Bronchial epithelial cell (primary cell): Measurements from ENCODE around the gene NUDT3. TPM values are rescaled to one million over a fixed set of nuclear protein-coding genes. Genes with fewer than 3 reads are reported as not detected.

Experiments
- DNase-seq: peaks from one replicate; pipeline ENCODE4 v3.0.0-alpha.2; 2010; ENCODE audit warnings: low read depth
- FAIRE-seq: peaks from 2 replicates; lab custom pipeline; 2011; peaks lifted over from hg19 to GRCh38; lab: Jason Lieb, UNC
- H3K27me3 ChIP-seq: 2 replicates; pipeline ENCODE4 v1.5.1; 2011; ENCODE audit warnings: low read length; ENCODE audit not compliant: control insufficient read depth, insufficient read depth
- H3K36me3 ChIP-seq: 2 replicates; pipeline ENCODE4 v1.5.1; 2011; ENCODE audit warnings: low read length; ENCODE audit not compliant: control insufficient read depth, insufficient read depth
- H3K4me3 ChIP-seq: 2 replicates; pipeline ENCODE4 v1.5.1; 2011; ENCODE audit warnings: mild to moderate bottlenecking, low read depth, low read length, control low read depth
- CTCF ChIP-seq: IDR thresholded peaks from 2 replicates; pipeline ENCODE4 v1.5.1; 2011; ENCODE audit warnings: mild to moderate bottlenecking, moderate library complexity, low read length, control low read depth, inconsistent platforms; ENCODE audit not compliant: insufficient read depth, severe bottlenecking
- total RNA-seq: library from RNA; depleted of rRNA; stranded (reverse); fragments of >200 nt; gene quantifications from 2 replicates; pipeline ENCODE4 v1.2.1, GENCODE V29; 2014

The NUDT3 gene
- total RNA-seq, 1 donor from 2014 or later, result 15.8 TPM

GRCh38 chr6:34240329-34241248 lies 151.9 kb downstream of the NUDT3 start:
- no peak for TF ChIP-seq CTCF
- FAIRE-seq, result no peak
- peaks cover 7% of the 10 kb centered on the region for H3K36me3 ChIP-seq
- no peaks in the 10 kb centered on the region for H3K27me3 ChIP-seq
- no peak for DNase-seq
- no peak overlapping the region for H3K4me3 ChIP-seq

GRCh38 chr6:34239893-34240292 lies 152.6 kb downstream of the NUDT3 start:
- TF ChIP-seq CTCF, result no peak
- no peak for DNase-seq
- FAIRE-seq, result no peak
- Histone ChIP-seq H3K27me3 (no peaks in the 10 kb centered on the region), H3K36me3 (peaks cover 5% of the 10 kb centered on the region), H3K4me3 (no peak overlapping the region)

GRCh38 chr6:34239500-34239825 lies 153.0 kb downstream of the NUDT3 start:
- H3K36me3 ChIP-seq, result peaks cover 5% of the 10 kb centered on the region
- no peak for FAIRE-seq
- TF ChIP-seq CTCF, result no peak
- no peak for DNase-seq
- H3K27me3 ChIP-seq, result no peaks in the 10 kb centered on the region
- no peak overlapping the region for H3K4me3 ChIP-seq

GRCh38 chr6:34238585-34239499 lies 153.6 kb downstream of the NUDT3 start:
- H3K36me3 ChIP-seq, result peaks cover 5% of the 10 kb centered on the region
- H3K27me3 ChIP-seq, result no peaks in the 10 kb centered on the region
- FAIRE-seq (no peak), DNase-seq (no peak)
- TF ChIP-seq CTCF, result no peak
- peak overlapping the region; percentile 85 for H3K4me3 ChIP-seq

- DNase-seq, result no peak
- peak; percentile 50 for TF ChIP-seq CTCF
- no peak for FAIRE-seq
Measured at GRCh38 chr6:34237722-34238584, 154.5 kb downstream of the NUDT3 start.

More at GRCh38 chr6:34237722-34238584, 154.5 kb downstream of the NUDT3 start:
- Histone ChIP-seq H3K27me3 (no peaks in the 10 kb centered on the region), H3K36me3 (peaks cover 5% of the 10 kb centered on the region), H3K4me3 (peak overlapping the region; percentile 85)
